ENCODE measurements around the gene PGBD2.
"Not testable (repeated sequence)": the region's sequence is repeated elsewhere in the genome, so short reads cannot be mapped to it uniquely, and the experiment has no call there.

Gene PGBD2

GRCh38 chr1:248890549-248891498 lies 15.2 kb upstream of the PGBD2 start:
- no peak for DNase-seq

GRCh38 chr1:248891758-248892157 lies 14.3 kb upstream of the PGBD2 start:
- no peak for DNase-seq

- DNase-seq = no peak
Observed at GRCh38 chr1:248892590-248892989, 13.4 kb upstream of the PGBD2 start.

- no peak for DNase-seq
Observed at GRCh38 chr1:248894837-248895236, 11.2 kb upstream of the PGBD2 start.

- no peak for DNase-seq
Observed at GRCh38 chr1:248897412-248898337, 8.4 kb upstream of the PGBD2 start.

GRCh38 chr1:248900637-248901036 lies 5.4 kb upstream of the PGBD2 start:
- DNase-seq = no peak

GRCh38 chr1:248901578-248901977 lies 4.5 kb upstream of the PGBD2 start:
- no peak for DNase-seq

- DNase-seq = no peak
Observed at GRCh38 chr1:248904437-248905216, 1.4 kb upstream of the PGBD2 start.

GRCh38 chr1:248905662-248906008 lies 400 bp upstream of the PGBD2 start:
- DNase-seq = no peak

GRCh38 chr1:248906753-248907661 lies 972 bp downstream of the PGBD2 start:
- no peak for DNase-seq

GRCh38 chr1:248910761-248911160 lies 4.7 kb downstream of the PGBD2 start:
- no peak for DNase-seq

- DNase-seq = no peak
Observed at GRCh38 chr1:248913933-248914332, 7.9 kb downstream of the PGBD2 start.

- DNase-seq = no peak
Observed at GRCh38 chr1:248914796-248915381, 8.9 kb downstream of the PGBD2 start.

- DNase-seq = no peak
Observed at GRCh38 chr1:248918131-248918530, 12.1 kb downstream of the PGBD2 start.

GRCh38 chr1:248923352-248924338 lies 17.6 kb downstream of the PGBD2 start:
- no peak for DNase-seq

GRCh38 chr1:248924696-248925532 lies 18.9 kb downstream of the PGBD2 start:
- peak; percentile 77 for DNase-seq

- not testable (repeated sequence) for DNase-seq
Observed at GRCh38 chr1:248925859-248926258, 19.8 kb downstream of the PGBD2 start.

- DNase-seq = no peak
Observed at GRCh38 chr1:248926401-248927182, 20.6 kb downstream of the PGBD2 start.

Data from CD4-positive, alpha-beta T cell treated with Interleukin-21 for 1 hour (primary cell).